ENCODE measurements around the gene DAB1.

The DAB1 gene

DNA sequence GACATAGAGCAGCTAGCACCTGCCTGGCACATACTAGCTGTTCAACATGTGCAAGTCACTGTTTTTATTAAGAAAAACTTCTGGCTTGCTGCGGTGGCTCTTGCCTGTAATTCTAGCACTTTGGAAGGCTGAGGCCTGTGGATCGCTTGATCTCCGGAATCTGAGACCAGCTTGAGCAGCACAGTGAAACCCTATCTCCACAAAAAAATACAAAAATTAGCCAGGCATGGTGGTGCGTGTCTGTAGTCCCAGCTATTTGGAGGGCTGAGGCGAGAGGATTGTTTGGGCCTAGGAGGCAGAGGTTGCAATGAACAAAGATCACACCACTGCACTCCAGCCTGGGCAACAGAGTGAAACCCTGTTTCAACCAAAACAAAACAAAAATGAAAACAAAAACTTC is 430.4 kb downstream of the DAB1 start:
- no peak for DNase-seq (ENCODE audit: low read depth)
- no peak overlapping the region for H3K4me3 ChIP-seq (ENCODE audit: low read depth, low read length)
- TF ChIP-seq, protein P1, sequence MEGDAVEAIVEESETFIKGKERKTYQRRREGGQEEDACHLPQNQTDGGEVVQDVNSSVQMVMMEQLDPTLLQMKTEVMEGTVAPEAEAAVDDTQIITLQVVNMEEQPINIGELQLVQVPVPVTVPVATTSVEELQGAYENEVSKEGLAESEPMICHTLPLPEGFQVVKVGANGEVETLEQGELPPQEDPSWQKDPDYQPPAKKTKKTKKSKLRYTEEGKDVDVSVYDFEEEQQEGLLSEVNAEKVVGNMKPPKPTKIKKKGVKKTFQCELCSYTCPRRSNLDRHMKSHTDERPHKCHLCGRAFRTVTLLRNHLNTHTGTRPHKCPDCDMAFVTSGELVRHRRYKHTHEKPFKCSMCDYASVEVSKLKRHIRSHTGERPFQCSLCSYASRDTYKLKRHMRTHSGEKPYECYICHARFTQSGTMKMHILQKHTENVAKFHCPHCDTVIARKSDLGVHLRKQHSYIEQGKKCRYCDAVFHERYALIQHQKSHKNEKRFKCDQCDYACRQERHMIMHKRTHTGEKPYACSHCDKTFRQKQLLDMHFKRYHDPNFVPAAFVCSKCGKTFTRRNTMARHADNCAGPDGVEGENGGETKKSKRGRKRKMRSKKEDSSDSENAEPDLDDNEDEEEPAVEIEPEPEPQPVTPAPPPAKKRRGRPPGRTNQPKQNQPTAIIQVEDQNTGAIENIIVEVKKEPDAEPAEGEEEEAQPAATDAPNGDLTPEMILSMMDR (IDR thresholded peaks at IDR 0.05; ENCODE audit: low read depth, low read length, missing control alignments), result no peak
- in situ Hi-C loops (cut with HindIII; ENCODE audit: low sequenced_read_pairs), result no loop called here

DNA sequence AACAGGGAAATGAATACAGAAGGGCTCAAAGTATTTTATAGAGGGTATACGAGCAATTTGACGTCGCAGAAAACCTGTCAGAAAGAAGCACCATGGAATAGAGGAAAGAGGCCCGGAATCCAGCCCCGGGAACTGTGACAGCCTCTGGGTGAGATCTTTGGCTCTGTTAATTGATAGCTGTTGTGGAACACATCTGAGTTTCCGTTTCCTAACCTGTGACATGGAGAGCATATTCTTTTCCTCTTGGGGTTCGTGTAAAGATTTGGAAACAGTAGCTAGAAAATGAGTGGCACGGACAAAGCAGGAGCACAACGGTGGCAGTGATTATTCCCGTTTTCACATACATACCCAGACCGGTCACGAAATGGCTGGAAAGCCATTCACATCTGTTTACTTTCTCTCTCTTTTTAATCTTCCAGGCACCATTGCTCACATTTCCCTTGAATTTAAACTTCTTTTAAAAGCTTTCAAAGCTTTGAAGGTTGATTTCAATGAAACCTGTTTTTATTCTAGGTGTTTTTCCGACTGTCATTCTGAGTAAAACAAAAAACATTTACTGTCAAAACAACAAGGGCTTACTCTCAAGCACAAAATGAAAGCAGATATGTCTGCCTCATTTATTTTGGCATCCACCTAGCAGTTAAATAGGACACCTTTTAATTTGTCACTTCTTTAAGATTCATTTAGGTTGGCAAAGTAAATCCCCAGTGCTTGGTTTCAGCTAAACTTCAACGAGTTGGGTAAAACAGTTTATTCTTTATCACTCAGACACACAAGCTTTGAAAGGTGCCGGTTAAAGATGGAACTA is 431.3 kb downstream of the DAB1 start:
- in situ Hi-C loops (cut with HindIII; ENCODE audit: low sequenced_read_pairs), result no loop called here
- TF ChIP-seq, protein P1 (IDR thresholded peaks at IDR 0.05; ENCODE audit: low read depth, low read length, missing control alignments), result no peak
- DNase-seq (ENCODE audit: low read depth), result no peak
- no peak overlapping the region for H3K4me3 ChIP-seq (ENCODE audit: low read depth, low read length)

DNA sequence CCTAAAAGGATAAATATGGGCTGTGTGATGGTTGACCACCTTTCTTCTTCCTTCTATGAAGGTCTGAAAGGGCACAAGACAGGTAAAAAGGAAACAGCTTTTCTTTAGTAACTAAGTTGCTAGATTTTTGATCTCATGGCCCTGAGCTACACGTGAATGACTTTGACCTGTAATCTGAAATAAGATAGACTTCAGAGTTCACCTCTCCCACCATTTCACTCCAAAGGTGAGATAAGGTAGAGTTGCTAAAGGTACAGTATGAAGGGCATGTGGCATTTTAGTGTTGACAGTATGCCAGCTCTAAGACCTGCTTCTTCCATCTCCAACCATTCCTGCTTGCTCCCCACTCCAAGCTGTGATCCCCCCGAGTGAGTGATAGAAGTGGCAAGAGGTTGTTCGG is 432.3 kb downstream of the DAB1 start:
- H3K4me3 ChIP-seq (ENCODE audit: low read depth, low read length), result no peak overlapping the region
- TF ChIP-seq, protein P1 (IDR thresholded peaks at IDR 0.05; ENCODE audit: low read depth, low read length, missing control alignments), result no peak
- DNase-seq (ENCODE audit: low read depth), result no peak
- in situ Hi-C loops (cut with HindIII; ENCODE audit: low sequenced_read_pairs), result no loop called here

DNA sequence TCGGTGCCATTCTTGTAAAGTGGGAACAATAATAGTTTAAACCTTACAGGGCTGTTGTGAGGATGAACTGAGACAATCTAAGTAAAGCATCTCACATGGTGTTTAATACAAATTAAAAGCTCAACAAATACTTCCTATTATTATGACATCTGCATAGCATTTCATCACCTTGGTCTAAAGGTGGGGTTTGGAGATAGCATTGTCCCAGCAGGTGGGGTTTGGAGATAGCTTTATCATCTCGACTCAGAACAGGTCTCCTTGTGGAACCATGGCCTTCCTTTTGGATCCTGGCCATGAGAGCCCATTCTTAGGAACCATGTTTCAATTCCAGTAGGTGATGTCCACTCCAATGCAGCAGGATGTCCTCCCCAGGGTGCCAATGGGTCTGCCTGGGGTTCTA is 437.5 kb downstream of the DAB1 start:
- TF ChIP-seq, protein P1 (IDR thresholded peaks at IDR 0.05; ENCODE audit: low read depth, low read length, missing control alignments), result no peak
- in situ Hi-C loops (cut with HindIII; ENCODE audit: low sequenced_read_pairs), result no loop called here

DNA sequence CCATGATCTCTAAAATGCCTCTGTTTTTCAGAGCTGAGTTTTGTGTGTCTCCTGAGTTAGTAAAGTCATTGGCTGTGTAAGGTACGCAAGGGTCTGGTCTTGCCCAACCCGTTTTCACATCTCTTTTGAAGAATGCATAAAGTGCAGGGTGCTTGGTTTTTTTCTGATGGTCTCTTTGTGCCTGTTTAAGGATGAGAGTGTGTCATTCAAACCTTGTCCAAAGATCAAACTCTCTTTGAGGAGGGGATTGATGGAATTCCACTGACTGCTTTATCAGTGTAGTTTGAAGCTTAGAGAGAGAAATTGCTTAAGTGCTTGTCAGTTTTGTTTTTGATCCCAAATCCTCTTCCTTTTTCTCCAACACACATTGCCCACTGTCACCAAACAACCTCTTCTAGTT is 438.0 kb downstream of the DAB1 start:
- no peak overlapping the region for H3K4me3 ChIP-seq (ENCODE audit: low read depth, low read length)
- TF ChIP-seq, protein P1 (IDR thresholded peaks at IDR 0.05; ENCODE audit: low read depth, low read length, missing control alignments), result no peak
- DNase-seq (ENCODE audit: low read depth), result no peak
- in situ Hi-C loops (cut with HindIII; ENCODE audit: low sequenced_read_pairs), result no loop called here

More for the DNA sequence above, 437.5 kb downstream of the DAB1 start:
- no peak overlapping the region for H3K4me3 ChIP-seq (ENCODE audit: low read depth, low read length)
- DNase-seq (ENCODE audit: low read depth), result no peak

DNA sequence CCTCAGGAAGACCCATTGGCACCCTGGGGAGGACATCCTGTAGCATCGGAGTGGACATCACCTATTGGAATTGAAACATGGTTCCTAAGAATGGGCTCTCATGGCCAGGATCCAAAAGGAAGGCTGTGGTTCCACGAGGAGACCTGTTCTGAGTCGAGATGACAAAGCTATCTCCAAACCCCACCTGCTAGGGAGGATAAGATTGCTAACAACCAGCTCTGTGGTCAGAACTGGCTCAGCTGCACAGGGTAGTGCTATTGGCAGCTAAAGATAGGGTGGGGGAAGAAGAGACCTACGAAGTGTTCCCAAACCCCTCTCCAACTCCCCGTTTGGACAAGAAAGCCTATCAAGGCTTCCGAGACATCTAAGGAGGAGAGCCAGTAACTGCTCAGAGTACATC is 440.4 kb downstream of the DAB1 start:
- TF ChIP-seq, protein P1 (IDR thresholded peaks at IDR 0.05; ENCODE audit: low read depth, low read length, missing control alignments), result no peak
- in situ Hi-C loops (cut with HindIII; ENCODE audit: low sequenced_read_pairs), result no loop called here
- DNase-seq (ENCODE audit: low read depth), result no peak
- no peak overlapping the region for H3K4me3 ChIP-seq (ENCODE audit: low read depth, low read length)
